Immature natural killer cell (primary cell): Measurements from ENCODE around the gene CELF6. TPM values are rescaled to one million over a fixed set of nuclear protein-coding genes. Genes with fewer than 3 reads are reported as not detected.

ENCODE experiments used
- DNase-seq, 3 donors: peaks; one replicate each; pipeline ENCODE4 v3.0.0; 2022; ENCODE audit warnings: mixed read lengths in 1 of 3
- H3K27ac Mint-ChIP-seq, 6 donors: one replicate each; pipeline ENCODE4 v1.8.0; 2020; ENCODE audit warnings: mixed read lengths in 6 of 6, mild to moderate bottlenecking in 5 of 6, inconsistent platforms in 4 of 6, moderate library complexity in 3 of 6
- H3K27me3 Mint-ChIP-seq, 3 donors: one replicate each; pipeline ENCODE4 v1.8.0; 2020 to 2021; ENCODE audit warnings: low read depth in 3 of 3, mild to moderate bottlenecking in 3 of 3, mixed read lengths in 3 of 3, moderate library complexity in 3 of 3, inconsistent platforms in 1 of 3
- H3K36me3 Mint-ChIP-seq, 3 donors: one replicate each; pipeline ENCODE4 v1.8.0; 2020; ENCODE audit warnings: mixed read lengths in 3 of 3, inconsistent platforms in 2 of 3, mild to moderate bottlenecking in 2 of 3
- H3K4me1 Mint-ChIP-seq, 2 donors: one replicate each; pipeline ENCODE4 v1.8.0; 2020; ENCODE audit warnings: inconsistent platforms in 2 of 2, mild to moderate bottlenecking in 2 of 2, mixed read lengths in 2 of 2, moderate library complexity in 1 of 2
- H3K4me3 Mint-ChIP-seq, 5 donors: one replicate each; pipeline ENCODE4 v1.8.0; 2020; ENCODE audit warnings: mild to moderate bottlenecking in 5 of 5, mixed read lengths in 5 of 5, inconsistent platforms in 3 of 5, moderate library complexity in 3 of 5
- H3K9me3 Mint-ChIP-seq, 6 donors: one replicate each; pipeline ENCODE4 v1.8.0; 2020; ENCODE audit warnings: mild to moderate bottlenecking in 6 of 6, mixed read lengths in 6 of 6, inconsistent platforms in 4 of 6, moderate library complexity in 3 of 6
- polyA plus RNA-seq, 3 donors: library from polyadenylated mRNA; unstranded; fragments of 300-500 nt; fragmentation: Illumina TruSeq; gene quantifications; one replicate each; pipeline ENCODE4 v1.2.3, GENCODE V29; 2021

The CELF6 gene
- polyA plus RNA-seq, 3 donors from 2014 or later: 0.13 TPM; not detected in 2

GRCh38 chr15:72237853-72238224 is 82.1 kb downstream of the CELF6 start:
- H3K27ac Mint-ChIP-seq: peak overlapping the region in 5 of 6 donors; percentile 49 to 81 (median 75)
- H3K27me3 Mint-ChIP-seq: peaks cover 0 to 3% (median 0%) of the 10 kb centered on the region in 3 donors
- peak overlapping the region in 1 of 5 donors; percentile 40 for H3K4me3 Mint-ChIP-seq
- H3K4me1 Mint-ChIP-seq: peaks cover 11 to 14% of the 10 kb centered on the region in 2 donors
- no peak for DNase-seq
- peaks cover 6 to 12% (median 7%) of the 10 kb centered on the region in 3 donors for H3K36me3 Mint-ChIP-seq
- H3K9me3 Mint-ChIP-seq: no peaks in the 10 kb centered on the region

DNA sequence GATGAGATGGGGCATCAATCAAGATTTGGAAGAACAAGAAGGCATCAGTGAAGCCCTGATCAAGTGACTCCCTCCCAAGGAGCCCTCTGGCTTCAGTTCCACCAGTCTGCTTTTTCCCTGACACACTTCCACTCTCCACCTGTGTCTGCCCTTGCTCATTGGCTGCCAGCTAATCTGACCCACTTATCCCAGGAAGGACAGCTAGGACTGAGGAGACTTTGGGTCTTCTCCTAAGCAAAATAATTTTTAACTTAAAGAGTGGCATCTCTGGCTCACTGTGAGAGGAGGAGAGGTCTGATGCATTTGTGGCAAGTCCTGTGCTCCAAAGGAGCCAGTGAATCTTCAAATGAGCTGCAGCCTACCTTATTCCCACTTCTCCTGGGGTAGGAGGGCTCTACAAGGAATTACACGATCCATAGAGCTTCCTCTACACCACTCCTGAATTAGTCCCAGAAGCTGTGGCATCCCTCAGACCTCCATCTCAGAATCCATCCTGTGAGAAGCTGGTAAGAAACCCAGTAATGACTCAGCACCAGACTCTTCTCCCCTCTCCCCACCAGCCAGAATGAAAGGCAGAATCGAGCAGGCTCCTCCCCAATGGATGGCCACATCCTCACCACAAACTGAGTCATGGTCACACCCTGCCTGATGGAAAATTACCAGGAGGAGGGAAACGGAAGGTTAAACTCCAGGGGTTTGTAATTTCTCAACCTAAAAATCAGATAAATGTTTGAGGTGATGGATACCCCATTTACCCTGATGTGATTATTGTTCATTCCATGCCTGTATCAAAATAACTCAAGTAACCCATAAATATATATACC is 82.7 kb downstream of the CELF6 start:
- Mint-ChIP-seq H3K36me3 (peaks cover 1 to 8% (median 6%) of the 10 kb centered on the region in 3 donors), H3K4me3 (peak overlapping the region in 2 of 5 donors; percentile 18 to 40), H3K27ac (peak overlapping the region; percentile 49 to 81 (median 75)), H3K4me1 (peaks cover 15 to 20% of the 10 kb centered on the region in 2 donors), H3K27me3 (peaks cover 0 to 3% (median under 1%) of the 10 kb centered on the region in 3 donors), H3K9me3 (no peaks in the 10 kb centered on the region)
- DNase-seq: peak in 2 of 3 donors; percentile 20 to 32

GRCh38 chr15:72236381-72237003 is 83.5 kb downstream of the CELF6 start:
- H3K9me3 Mint-ChIP-seq: no peaks in the 10 kb centered on the region
- H3K4me3 Mint-ChIP-seq: no peak overlapping the region
- peaks cover 0 to 7% (median 7%) of the 10 kb centered on the region in 3 donors for H3K27me3 Mint-ChIP-seq
- H3K4me1 Mint-ChIP-seq: peaks cover 23 to 27% of the 10 kb centered on the region in 2 donors
- peaks cover 0 to 3% (median 3%) of the 10 kb centered on the region in 3 donors for H3K36me3 Mint-ChIP-seq
- H3K27ac Mint-ChIP-seq: peak overlapping the region in 4 of 6 donors; percentile 49 to 81 (median 76)
- DNase-seq: no peak

GRCh38 chr15:72235298-72235697 is 84.7 kb downstream of the CELF6 start:
- Mint-ChIP-seq H3K36me3 (no peaks in the 10 kb centered on the region), H3K4me3 (no peak overlapping the region), H3K27ac (peak overlapping the region in 1 of 6 donors; percentile 69), H3K27me3 (peaks cover 0 to 14% (median 12%) of the 10 kb centered on the region in 3 donors), H3K9me3 (no peaks in the 10 kb centered on the region), H3K4me1 (peaks cover 24 to 33% of the 10 kb centered on the region in 2 donors)
- DNase-seq: no peak

Other genes with a start within 250 kb of the CELF6 start
- gene MYO9A, start 202.0 kb downstream of the CELF6 start, polyA plus RNA-seq: 10 to 100 TPM in 1 of 3 donors, 1 to 10 TPM in 2; 6.3 to 15.6 (median 9.5) TPM
- under 1 TPM in 2 of 3 donors, not detected in 1; 0.67 to 0.69 TPM for gene SENP8, start 201.8 kb downstream of the CELF6 start, polyA plus RNA-seq
- not detected for gene GRAMD2A, start 122.4 kb downstream of the CELF6 start, polyA plus RNA-seq
- 100 to 1,000 TPM; 181 to 233 (median 224) TPM for gene PKM, start 89.0 kb downstream of the CELF6 start, polyA plus RNA-seq
- 10 to 100 TPM; 11.0 to 26.8 (median 19.1) TPM for gene PARP6, start 47.6 kb downstream of the CELF6 start, polyA plus RNA-seq
- 100 to 1,000 TPM; 172 to 251 (median 195) TPM for gene HEXA, start 55.9 kb upstream of the CELF6 start, polyA plus RNA-seq
- gene TMEM202, start 78.1 kb upstream of the CELF6 start, polyA plus RNA-seq: not detected
- gene ARIH1, start 154.2 kb upstream of the CELF6 start, polyA plus RNA-seq: 10 to 100 TPM in 1 of 3 donors, 1 to 10 TPM in 2; 5.8 to 24.3 (median 8.0) TPM